Activated CD8-positive, alpha-beta memory T cell treated with anti-CD3 and anti-CD28 coated beads, Interleukin-2, amount 10 ng/mL, durations not matched to agents 7 days and 5 days (primary cell): ENCODE data around the gene DUS3L. TPM values are rescaled to one million over a fixed set of nuclear protein-coding genes. Genes with fewer than 3 reads are reported as not detected.

ENCODE experiments used
- ATAC-seq: fragments of 150-1000 bp; cut with Tn5 transposase; one replicate; pipeline ENCODE4 v1.10.0; 2021; ENCODE audit warnings: moderate library complexity
- CTCF ChIA-PET: fragments of 350-600 bp; sonication (Branson Sonifier 250); formaldehyde crosslinking; loops from one replicate; lab custom pipeline; 2021; ENCODE audit warnings: antibody characterized with exemption; lab: Charles Lee
- DNase-seq: peaks from one replicate; pipeline ENCODE4 v3.0.0-alpha.2; 2020
- H3K27ac Mint-ChIP-seq: one replicate; pipeline ENCODE4 v1.8.0; 2021; ENCODE audit warnings: mild to moderate bottlenecking, mixed read lengths
- H3K27me3 Mint-ChIP-seq: one replicate; pipeline ENCODE4 v1.8.0; 2021; ENCODE audit warnings: mixed read lengths
- H3K36me3 Mint-ChIP-seq: one replicate; pipeline ENCODE4 v1.8.0; 2021; ENCODE audit warnings: mild to moderate bottlenecking, mixed read lengths
- H3K4me1 Mint-ChIP-seq: one replicate; pipeline ENCODE4 v1.8.0; 2021; ENCODE audit warnings: mixed read lengths
- H3K4me3 Mint-ChIP-seq: one replicate; pipeline ENCODE4 v1.8.0; 2021; ENCODE audit warnings: mild to moderate bottlenecking, moderate library complexity, mixed read lengths
- H3K9me3 Mint-ChIP-seq: one replicate; pipeline ENCODE4 v1.8.0; 2022; ENCODE audit warnings: low read depth, mixed read lengths
- total RNA-seq, 2 experiments: library from RNA; stranded (reverse); gene quantifications; one replicate each; pipeline ENCODE4 v1.2.3, GENCODE V29; 2021

Gene DUS3L
- total RNA-seq, result 10 to 100 TPM; 53.0 to 64.0 TPM

GRCh38 chr19:5790559-5791520 lies at the start of gene DUS3L:
DUS3L (minus strand) TSS chr19:5791163; CDS start chr19:5791141, 22 bp downstream.
- H3K4me1 Mint-ChIP-seq, result peaks cover 12% of the 10 kb centered on the region
- ATAC-seq (peak; percentile 94), DNase-seq (peak; percentile 99)
- no peaks in the 10 kb centered on the region for H3K9me3 Mint-ChIP-seq
- CTCF ChIA-PET, result interaction anchor here (0.6 to 8.0 kb wide), 10 partner anchors 9 to 566 kb away, joined by 3 to 62 read pairs (median 4); partner anchors contain the start of genes CATSPERD, LONP1, NDUFA11 and NRTN
- H3K4me3 Mint-ChIP-seq, result peak within 1 kb of the TSS; percentile 89
- H3K27me3 Mint-ChIP-seq, result no peaks in the 10 kb centered on the region
- peaks cover 27% of the 10 kb centered on the region for H3K36me3 Mint-ChIP-seq
- H3K27ac Mint-ChIP-seq, result peak within 1 kb of the TSS; percentile 99

GRCh38 chr19:5839065-5840017 lies 48.4 kb upstream of the DUS3L start, which contains the start of gene FUT6:
FUT6 (minus strand) TSS chr19:5839702; CDS start chr19:5832567, 7,135 bp downstream.
- peaks cover 15% of the 10 kb centered on the region for H3K4me1 Mint-ChIP-seq
- no peak within 1 kb of the TSS for H3K27ac Mint-ChIP-seq
- H3K4me3 Mint-ChIP-seq, result no peak within 1 kb of the TSS
- no peaks in the 10 kb centered on the region for H3K36me3 Mint-ChIP-seq
- no peaks in the 10 kb centered on the region for H3K9me3 Mint-ChIP-seq
- peaks cover 3% of the 10 kb centered on the region for H3K27me3 Mint-ChIP-seq
- ATAC-seq, result no peak
- DNase-seq, result no peak
- CTCF ChIA-PET, result interaction anchor here (0.9 to 1.1 kb wide), 4 partner anchors 10 to 54 kb away, joined by 3 to 5 read pairs (median 4); no protein-coding TSS in a partner anchor

- H3K27me3 Mint-ChIP-seq, result peaks cover 3% of the 10 kb centered on the region
- no peak overlapping the region for H3K27ac Mint-ChIP-seq
- DNase-seq, result no peak
- no peaks in the 10 kb centered on the region for H3K9me3 Mint-ChIP-seq
- H3K36me3 Mint-ChIP-seq, result no peaks in the 10 kb centered on the region
- no peak for ATAC-seq
- peaks cover 15% of the 10 kb centered on the region for H3K4me1 Mint-ChIP-seq
- CTCF ChIA-PET, result no interaction called here
- H3K4me3 Mint-ChIP-seq, result no peak overlapping the region
Observed at GRCh38 chr19:5838353-5839064, 47.5 kb upstream of the DUS3L start.

- Mint-ChIP-seq H3K36me3 (no peaks in the 10 kb centered on the region), H3K9me3 (no peaks in the 10 kb centered on the region), H3K27me3 (peaks cover 3% of the 10 kb centered on the region), H3K4me1 (peaks cover 15% of the 10 kb centered on the region), H3K27ac (no peak overlapping the region), H3K4me3 (no peak overlapping the region)
- no peak for DNase-seq
- no peak for ATAC-seq
- CTCF ChIA-PET, result no interaction called here
Observed at GRCh38 chr19:5837761-5838352, 46.9 kb upstream of the DUS3L start.

- H3K27ac Mint-ChIP-seq, result no peak overlapping the region
- no peaks in the 10 kb centered on the region for H3K9me3 Mint-ChIP-seq
- DNase-seq, result no peak
- peaks cover 3% of the 10 kb centered on the region for H3K36me3 Mint-ChIP-seq
- no peak for ATAC-seq
- peaks cover 3% of the 10 kb centered on the region for H3K4me1 Mint-ChIP-seq
- H3K4me3 Mint-ChIP-seq, result no peak overlapping the region
- no peaks in the 10 kb centered on the region for H3K27me3 Mint-ChIP-seq
- CTCF ChIA-PET, result no interaction called here
Observed at GRCh38 chr19:5832527-5833216, 41.7 kb upstream of the DUS3L start.

GRCh38 chr19:5832061-5832460 lies 41.1 kb upstream of the DUS3L start:
- Mint-ChIP-seq H3K27me3 (no peaks in the 10 kb centered on the region), H3K4me3 (no peak overlapping the region), H3K4me1 (peaks cover 6% of the 10 kb centered on the region), H3K36me3 (peaks cover 3% of the 10 kb centered on the region), H3K9me3 (no peaks in the 10 kb centered on the region), H3K27ac (no peak overlapping the region)
- CTCF ChIA-PET, result no interaction called here
- no peak for ATAC-seq
- DNase-seq, result no peak

- no peak for ATAC-seq
- H3K4me1 Mint-ChIP-seq, result peaks cover 11% of the 10 kb centered on the region
Observed at GRCh38 chr19:5831159-5831558, 40.2 kb upstream of the DUS3L start.

GRCh38 chr19:5829567-5830310 lies 38.8 kb upstream of the DUS3L start:
- CTCF ChIA-PET, result interaction anchor here (1.3 to 3.8 kb wide), 4 partner anchors 10 to 138 kb away, joined by 4 to 49 read pairs (median 12); partner anchors contain the start of genes FUT6, NDUFA11, NRTN and VMAC
- DNase-seq (no peak), ATAC-seq (no peak)
- Mint-ChIP-seq H3K4me3 (peak overlapping the region; percentile 6), H3K27me3 (no peaks in the 10 kb centered on the region), H3K27ac (peak overlapping the region; percentile 53), H3K4me1 (peaks cover 11% of the 10 kb centered on the region), H3K36me3 (peaks cover 3% of the 10 kb centered on the region), H3K9me3 (no peaks in the 10 kb centered on the region)

More at GRCh38 chr19:5831159-5831558, 40.2 kb upstream of the DUS3L start:
- H3K36me3 Mint-ChIP-seq, result peaks cover 3% of the 10 kb centered on the region
- no peak overlapping the region for H3K27ac Mint-ChIP-seq
- no peak overlapping the region for H3K4me3 Mint-ChIP-seq
- DNase-seq, result no peak
- CTCF ChIA-PET, result interaction anchor here (1.0 kb wide), 1 partner anchor 27 kb away, joined by 3 read pairs; no protein-coding TSS in a partner anchor
- no peaks in the 10 kb centered on the region for H3K9me3 Mint-ChIP-seq
- no peaks in the 10 kb centered on the region for H3K27me3 Mint-ChIP-seq

- CTCF ChIA-PET, result interaction anchor here (0.5 to 3.8 kb wide), 11 partner anchors 11 to 159 kb away, joined by 3 to 49 read pairs (median 4); partner anchors contain the start of genes CATSPERD, FUT6, LONP1 and NDUFA11
- Mint-ChIP-seq H3K27ac (peak overlapping the region; percentile 97), H3K9me3 (no peaks in the 10 kb centered on the region), H3K36me3 (peaks cover 3% of the 10 kb centered on the region), H3K27me3 (no peaks in the 10 kb centered on the region), H3K4me3 (peak overlapping the region; percentile 94), H3K4me1 (peaks cover 11% of the 10 kb centered on the region)
- DNase-seq (peak; percentile 53), ATAC-seq (no peak)
Observed at GRCh38 chr19:5828661-5829566, 38.0 kb upstream of the DUS3L start.

- ATAC-seq (peak; percentile 83), DNase-seq (peak; percentile 97)
- Mint-ChIP-seq H3K4me1 (peaks cover 11% of the 10 kb centered on the region), H3K27ac (peak overlapping the region; percentile 97), H3K27me3 (no peaks in the 10 kb centered on the region), H3K4me3 (peak overlapping the region; percentile 94), H3K36me3 (peaks cover 3% of the 10 kb centered on the region), H3K9me3 (no peaks in the 10 kb centered on the region)
- CTCF ChIA-PET, result interaction anchor here (0.5 to 3.8 kb wide), 12 partner anchors 11 to 159 kb away, joined by 3 to 49 read pairs (median 4); partner anchors contain the start of genes CATSPERD, FUT6, LONP1 and NDUFA11
Observed at GRCh38 chr19:5827891-5828660, 37.1 kb upstream of the DUS3L start.
